HEK293 (cell line): ENCODE results near the gene MTX2.

Experiments used
- FEZF1 ChIP-seq: fragments of 450-650 bp; formaldehyde crosslinking; IDR thresholded peaks from 2 replicates; pipeline ENCODE4 v1.5.1; 2016; ENCODE audit warnings: missing biosample characterization, missing genetic modification characterization
- GFI1B ChIP-seq: fragments of 450-650 bp; formaldehyde crosslinking; IDR thresholded peaks from 2 replicates; pipeline ENCODE4 v1.5.1; 2016; ENCODE audit warnings: missing biosample characterization, missing genetic modification characterization
- KLF10 ChIP-seq: fragments of 450-650 bp; IDR thresholded peaks from 2 replicates; pipeline ENCODE4 v1.5.1; 2018; ENCODE audit warnings: missing biosample characterization, mild to moderate bottlenecking, missing genetic modification characterization
- KLF7 ChIP-seq: fragments of 450-650 bp; formaldehyde crosslinking; IDR thresholded peaks from 2 replicates; pipeline ENCODE4 v1.5.1; 2016; ENCODE audit warnings: missing biosample characterization, missing genetic modification characterization, borderline replicate concordance
- OSR2 ChIP-seq: fragments of 450-650 bp; formaldehyde crosslinking; IDR thresholded peaks from 2 replicates; pipeline ENCODE4 v1.5.1; 2016; ENCODE audit warnings: missing biosample characterization, missing genetic modification characterization
- SP7 ChIP-seq: fragments of 450-650 bp; formaldehyde crosslinking; IDR thresholded peaks from 2 replicates; pipeline ENCODE4 v1.5.1; 2016; ENCODE audit warnings: missing biosample characterization, missing genetic modification characterization
- ZBTB20 ChIP-seq: fragments of 450-650 bp; formaldehyde crosslinking; IDR thresholded peaks from 2 replicates; pipeline ENCODE4 v1.5.1; 2016; ENCODE audit warnings: missing biosample characterization, missing genetic modification characterization
- ZBTB8A ChIP-seq: fragments of 450-650 bp; formaldehyde crosslinking; IDR thresholded peaks from 2 replicates; pipeline ENCODE4 v1.5.1; 2016; ENCODE audit warnings: missing biosample characterization, missing genetic modification characterization
- ZFP3 ChIP-seq: fragments of 450-650 bp; formaldehyde crosslinking; IDR thresholded peaks from 2 replicates; pipeline ENCODE4 v1.5.1; 2016; ENCODE audit warnings: low read depth, missing biosample characterization, missing genetic modification characterization
- ZNF112 ChIP-seq: fragments of 450-650 bp; formaldehyde crosslinking; IDR thresholded peaks from 2 replicates; pipeline ENCODE4 v1.5.0; 2017; ENCODE audit warnings: missing biosample characterization, missing genetic modification characterization
- ZNF138 ChIP-seq: fragments of 450-650 bp; formaldehyde crosslinking; IDR thresholded peaks from 2 replicates; pipeline ENCODE4 v1.5.1; 2016; ENCODE audit warnings: missing biosample characterization, missing genetic modification characterization, borderline replicate concordance
- ZNF184 ChIP-seq: fragments of 450-650 bp; IDR thresholded peaks from 2 replicates; pipeline ENCODE4 v1.5.1; 2018; ENCODE audit warnings: missing biosample characterization, mild to moderate bottlenecking, missing genetic modification characterization
- ZNF239 ChIP-seq: fragments of 450-650 bp; formaldehyde crosslinking; IDR thresholded peaks from 2 replicates; pipeline ENCODE4 v1.5.1; 2016; ENCODE audit warnings: missing biosample characterization, missing genetic modification characterization
- ZNF24 ChIP-seq: fragments of 450-650 bp; formaldehyde crosslinking; IDR thresholded peaks from 2 replicates; pipeline ENCODE4 v1.5.1; 2016; ENCODE audit warnings: missing biosample characterization, missing genetic modification characterization
- ZNF37A ChIP-seq: fragments of 450-650 bp; IDR thresholded peaks from 2 replicates; pipeline ENCODE4 v1.5.1; 2018; ENCODE audit warnings: missing biosample characterization, missing genetic modification characterization
- ZNF426 ChIP-seq: fragments of 450-650 bp; formaldehyde crosslinking; IDR thresholded peaks from 2 replicates; pipeline ENCODE4 v1.5.1; 2017; ENCODE audit warnings: missing biosample characterization, missing genetic modification characterization, mild to moderate bottlenecking, inconsistent platforms, moderate library complexity
- ZNF529 ChIP-seq: fragments of 450-650 bp; formaldehyde crosslinking; IDR thresholded peaks from 2 replicates; pipeline ENCODE4 v1.5.1; 2017; ENCODE audit warnings: missing genetic modification characterization, missing biosample characterization; ENCODE audit not compliant: insufficient replicate concordance
- ZNF548 ChIP-seq: fragments of 450-650 bp; formaldehyde crosslinking; IDR thresholded peaks from 2 replicates; pipeline ENCODE4 v1.5.1; 2016; ENCODE audit warnings: missing biosample characterization, missing genetic modification characterization
- ZNF549 ChIP-seq: fragments of 450-650 bp; IDR thresholded peaks from 2 replicates; pipeline ENCODE4 v1.5.1; 2018; ENCODE audit warnings: missing biosample characterization, missing genetic modification characterization, mild to moderate bottlenecking, inconsistent platforms, moderate library complexity
- ZNF561 ChIP-seq: fragments of 450-650 bp; IDR thresholded peaks from 2 replicates; pipeline ENCODE4 v1.5.1; 2018; ENCODE audit warnings: missing biosample characterization, missing genetic modification characterization, borderline replicate concordance
- ZNF571 ChIP-seq: fragments of 450-650 bp; formaldehyde crosslinking; IDR thresholded peaks from 2 replicates; pipeline ENCODE4 v1.5.0; 2017; ENCODE audit warnings: missing biosample characterization, missing genetic modification characterization
- ZNF585B ChIP-seq: fragments of 450-650 bp; formaldehyde crosslinking; IDR thresholded peaks from 2 replicates; pipeline ENCODE4 v1.5.1; 2016; ENCODE audit warnings: missing biosample characterization, missing genetic modification characterization
- ZNF654 ChIP-seq: fragments of 450-650 bp; formaldehyde crosslinking; IDR thresholded peaks from 2 replicates; pipeline ENCODE4 v1.5.1; 2016; ENCODE audit warnings: low read depth, missing biosample characterization, missing genetic modification characterization
- ZNF776 ChIP-seq: fragments of 450-650 bp; formaldehyde crosslinking; IDR thresholded peaks from 2 replicates; pipeline ENCODE4 v1.5.0; 2017; ENCODE audit warnings: missing biosample characterization, missing genetic modification characterization, borderline replicate concordance
- ZSCAN23 ChIP-seq: fragments of 450-650 bp; formaldehyde crosslinking; IDR thresholded peaks from 2 replicates; pipeline ENCODE4 v1.5.1; 2016; ENCODE audit warnings: missing biosample characterization, missing genetic modification characterization
- ZSCAN30 ChIP-seq: fragments of 450-650 bp; IDR thresholded peaks from 2 replicates; pipeline ENCODE4 v1.5.1; 2018; ENCODE audit warnings: missing biosample characterization, mild to moderate bottlenecking, missing genetic modification characterization, moderate library complexity
- TF ChIP-seq, protein P1 (sequence below): fragments of 450-650 bp; formaldehyde crosslinking; IDR thresholded peaks from 2 replicates; pipeline ENCODE4 v1.5.1; 2017; ENCODE audit warnings: missing biosample characterization, missing genetic modification characterization
- TF ChIP-seq, protein P2 (sequence below): fragments of 450-650 bp; formaldehyde crosslinking; IDR thresholded peaks from 2 replicates; pipeline ENCODE4 v1.5.1; 2016; ENCODE audit warnings: missing biosample characterization, missing genetic modification characterization, borderline replicate concordance
- TF ChIP-seq, protein P3 (sequence below): fragments of 450-650 bp; formaldehyde crosslinking; IDR thresholded peaks from 2 replicates; pipeline ENCODE4 v1.5.1; 2016; ENCODE audit warnings: missing biosample characterization, missing genetic modification characterization
- TF ChIP-seq, protein P4 (sequence below): fragments of 450-650 bp; formaldehyde crosslinking; IDR thresholded peaks from 2 replicates; pipeline ENCODE4 v1.5.1; 2016; ENCODE audit warnings: missing biosample characterization, missing genetic modification characterization
- TF ChIP-seq, protein P5 (sequence below): fragments of 450-650 bp; IDR thresholded peaks from 2 replicates; pipeline ENCODE4 v1.5.1; 2018; ENCODE audit warnings: missing biosample characterization, missing genetic modification characterization

MTX2 gene

DNA sequence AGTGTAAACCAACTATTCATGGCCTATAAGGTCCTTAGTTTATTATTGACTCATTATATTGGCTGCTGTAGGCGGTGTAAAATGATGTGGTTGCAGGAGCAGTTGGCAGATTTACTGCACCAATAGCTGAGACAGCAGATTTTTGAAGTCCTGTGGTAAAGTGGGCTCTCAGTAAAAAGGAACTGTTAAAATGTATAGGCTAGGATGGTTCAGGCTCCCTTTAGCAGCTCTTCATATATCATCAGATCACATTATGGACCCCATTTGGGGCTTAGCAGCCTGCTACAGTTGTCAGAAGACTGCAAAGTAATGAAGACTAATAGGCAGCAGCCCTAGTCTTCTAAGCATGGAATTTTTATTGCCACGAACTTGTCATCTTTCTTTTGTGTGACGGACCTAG, 27.8 kb downstream of the MTX2 start (continued):
- TF ChIP-seq, protein P1, sequence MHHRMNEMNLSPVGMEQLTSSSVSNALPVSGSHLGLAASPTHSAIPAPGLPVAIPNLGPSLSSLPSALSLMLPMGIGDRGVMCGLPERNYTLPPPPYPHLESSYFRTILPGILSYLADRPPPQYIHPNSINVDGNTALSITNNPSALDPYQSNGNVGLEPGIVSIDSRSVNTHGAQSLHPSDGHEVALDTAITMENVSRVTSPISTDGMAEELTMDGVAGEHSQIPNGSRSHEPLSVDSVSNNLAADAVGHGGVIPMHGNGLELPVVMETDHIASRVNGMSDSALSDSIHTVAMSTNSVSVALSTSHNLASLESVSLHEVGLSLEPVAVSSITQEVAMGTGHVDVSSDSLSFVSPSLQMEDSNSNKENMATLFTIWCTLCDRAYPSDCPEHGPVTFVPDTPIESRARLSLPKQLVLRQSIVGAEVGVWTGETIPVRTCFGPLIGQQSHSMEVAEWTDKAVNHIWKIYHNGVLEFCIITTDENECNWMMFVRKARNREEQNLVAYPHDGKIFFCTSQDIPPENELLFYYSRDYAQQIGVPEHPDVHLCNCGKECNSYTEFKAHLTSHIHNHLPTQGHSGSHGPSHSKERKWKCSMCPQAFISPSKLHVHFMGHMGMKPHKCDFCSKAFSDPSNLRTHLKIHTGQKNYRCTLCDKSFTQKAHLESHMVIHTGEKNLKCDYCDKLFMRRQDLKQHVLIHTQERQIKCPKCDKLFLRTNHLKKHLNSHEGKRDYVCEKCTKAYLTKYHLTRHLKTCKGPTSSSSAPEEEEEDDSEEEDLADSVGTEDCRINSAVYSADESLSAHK (tag by site-specific recombination), result peak; percentile 31; the same call in 1 of the 2 replicates
- TF ChIP-seq ZBTB20 (tag by site-specific recombination) (no peak), ZSCAN30 (peak; percentile 36; the same call in 1 of the 2 replicates), ZNF561 (no peak), ZNF184 (tag by site-specific recombination) (no peak), ZNF571 (tag by site-specific recombination) (no peak), FEZF1 (tag by site-specific recombination) (peak; percentile 79), ZNF37A (tag by site-specific recombination) (no peak), ZNF585B (tag by site-specific recombination) (no peak), ZFP3 (tag by site-specific recombination) (no peak), GFI1B (tag by site-specific recombination) (0 out of 2 replicates have a peak, but pooled peaks have one; percentile 26), ZNF239 (no peak), ZSCAN23 (tag by site-specific recombination) (no peak), ZNF549 (no peak), ZNF548 (no peak), KLF10 (tag by site-specific recombination) (0 out of 2 replicates have a peak, but pooled peaks have one; percentile 35), ZNF529 (no peak), ZNF426 (tag by site-specific recombination) (no peak), ZNF654 (tag by site-specific recombination) (no peak), SP7 (0 out of 2 replicates have a peak, but pooled peaks have one; percentile 41), ZNF112 (tag by site-specific recombination) (no peak), KLF7 (tag by site-specific recombination) (no peak), ZNF776 (tag by site-specific recombination) (no peak), ZBTB8A (tag by site-specific recombination) (peak; percentile 81), ZNF24 (no peak), ZNF138 (tag by site-specific recombination) (no peak), OSR2 (tag by site-specific recombination) (peak; percentile 81)
- TF ChIP-seq, protein P2, sequence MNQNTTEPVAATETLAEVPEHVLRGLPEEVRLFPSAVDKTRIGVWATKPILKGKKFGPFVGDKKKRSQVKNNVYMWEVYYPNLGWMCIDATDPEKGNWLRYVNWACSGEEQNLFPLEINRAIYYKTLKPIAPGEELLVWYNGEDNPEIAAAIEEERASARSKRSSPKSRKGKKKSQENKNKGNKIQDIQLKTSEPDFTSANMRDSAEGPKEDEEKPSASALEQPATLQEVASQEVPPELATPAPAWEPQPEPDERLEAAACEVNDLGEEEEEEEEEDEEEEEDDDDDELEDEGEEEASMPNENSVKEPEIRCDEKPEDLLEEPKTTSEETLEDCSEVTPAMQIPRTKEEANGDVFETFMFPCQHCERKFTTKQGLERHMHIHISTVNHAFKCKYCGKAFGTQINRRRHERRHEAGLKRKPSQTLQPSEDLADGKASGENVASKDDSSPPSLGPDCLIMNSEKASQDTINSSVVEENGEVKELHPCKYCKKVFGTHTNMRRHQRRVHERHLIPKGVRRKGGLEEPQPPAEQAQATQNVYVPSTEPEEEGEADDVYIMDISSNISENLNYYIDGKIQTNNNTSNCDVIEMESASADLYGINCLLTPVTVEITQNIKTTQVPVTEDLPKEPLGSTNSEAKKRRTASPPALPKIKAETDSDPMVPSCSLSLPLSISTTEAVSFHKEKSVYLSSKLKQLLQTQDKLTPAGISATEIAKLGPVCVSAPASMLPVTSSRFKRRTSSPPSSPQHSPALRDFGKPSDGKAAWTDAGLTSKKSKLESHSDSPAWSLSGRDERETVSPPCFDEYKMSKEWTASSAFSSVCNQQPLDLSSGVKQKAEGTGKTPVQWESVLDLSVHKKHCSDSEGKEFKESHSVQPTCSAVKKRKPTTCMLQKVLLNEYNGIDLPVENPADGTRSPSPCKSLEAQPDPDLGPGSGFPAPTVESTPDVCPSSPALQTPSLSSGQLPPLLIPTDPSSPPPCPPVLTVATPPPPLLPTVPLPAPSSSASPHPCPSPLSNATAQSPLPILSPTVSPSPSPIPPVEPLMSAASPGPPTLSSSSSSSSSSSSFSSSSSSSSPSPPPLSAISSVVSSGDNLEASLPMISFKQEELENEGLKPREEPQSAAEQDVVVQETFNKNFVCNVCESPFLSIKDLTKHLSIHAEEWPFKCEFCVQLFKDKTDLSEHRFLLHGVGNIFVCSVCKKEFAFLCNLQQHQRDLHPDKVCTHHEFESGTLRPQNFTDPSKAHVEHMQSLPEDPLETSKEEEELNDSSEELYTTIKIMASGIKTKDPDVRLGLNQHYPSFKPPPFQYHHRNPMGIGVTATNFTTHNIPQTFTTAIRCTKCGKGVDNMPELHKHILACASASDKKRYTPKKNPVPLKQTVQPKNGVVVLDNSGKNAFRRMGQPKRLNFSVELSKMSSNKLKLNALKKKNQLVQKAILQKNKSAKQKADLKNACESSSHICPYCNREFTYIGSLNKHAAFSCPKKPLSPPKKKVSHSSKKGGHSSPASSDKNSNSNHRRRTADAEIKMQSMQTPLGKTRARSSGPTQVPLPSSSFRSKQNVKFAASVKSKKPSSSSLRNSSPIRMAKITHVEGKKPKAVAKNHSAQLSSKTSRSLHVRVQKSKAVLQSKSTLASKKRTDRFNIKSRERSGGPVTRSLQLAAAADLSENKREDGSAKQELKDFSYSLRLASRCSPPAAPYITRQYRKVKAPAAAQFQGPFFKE (tag by site-specific recombination), result no peak
- TF ChIP-seq, protein P3, sequence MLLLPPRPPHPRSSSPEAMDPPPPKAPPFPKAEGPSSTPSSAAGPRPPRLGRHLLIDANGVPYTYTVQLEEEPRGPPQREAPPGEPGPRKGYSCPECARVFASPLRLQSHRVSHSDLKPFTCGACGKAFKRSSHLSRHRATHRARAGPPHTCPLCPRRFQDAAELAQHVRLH (tag by site-specific recombination), result no peak
- TF ChIP-seq, protein P4, sequence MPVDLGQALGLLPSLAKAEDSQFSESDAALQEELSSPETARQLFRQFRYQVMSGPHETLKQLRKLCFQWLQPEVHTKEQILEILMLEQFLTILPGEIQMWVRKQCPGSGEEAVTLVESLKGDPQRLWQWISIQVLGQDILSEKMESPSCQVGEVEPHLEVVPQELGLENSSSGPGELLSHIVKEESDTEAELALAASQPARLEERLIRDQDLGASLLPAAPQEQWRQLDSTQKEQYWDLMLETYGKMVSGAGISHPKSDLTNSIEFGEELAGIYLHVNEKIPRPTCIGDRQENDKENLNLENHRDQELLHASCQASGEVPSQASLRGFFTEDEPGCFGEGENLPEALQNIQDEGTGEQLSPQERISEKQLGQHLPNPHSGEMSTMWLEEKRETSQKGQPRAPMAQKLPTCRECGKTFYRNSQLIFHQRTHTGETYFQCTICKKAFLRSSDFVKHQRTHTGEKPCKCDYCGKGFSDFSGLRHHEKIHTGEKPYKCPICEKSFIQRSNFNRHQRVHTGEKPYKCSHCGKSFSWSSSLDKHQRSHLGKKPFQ (tag by site-specific recombination), result peak; percentile 44; the same call in 1 of the 2 replicates
- TF ChIP-seq, protein P5, sequence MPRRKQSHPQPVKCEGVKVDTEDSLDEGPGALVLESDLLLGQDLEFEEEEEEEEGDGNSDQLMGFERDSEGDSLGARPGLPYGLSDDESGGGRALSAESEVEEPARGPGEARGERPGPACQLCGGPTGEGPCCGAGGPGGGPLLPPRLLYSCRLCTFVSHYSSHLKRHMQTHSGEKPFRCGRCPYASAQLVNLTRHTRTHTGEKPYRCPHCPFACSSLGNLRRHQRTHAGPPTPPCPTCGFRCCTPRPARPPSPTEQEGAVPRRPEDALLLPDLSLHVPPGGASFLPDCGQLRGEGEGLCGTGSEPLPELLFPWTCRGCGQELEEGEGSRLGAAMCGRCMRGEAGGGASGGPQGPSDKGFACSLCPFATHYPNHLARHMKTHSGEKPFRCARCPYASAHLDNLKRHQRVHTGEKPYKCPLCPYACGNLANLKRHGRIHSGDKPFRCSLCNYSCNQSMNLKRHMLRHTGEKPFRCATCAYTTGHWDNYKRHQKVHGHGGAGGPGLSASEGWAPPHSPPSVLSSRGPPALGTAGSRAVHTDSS, result no peak
